ENCODE results near the gene CARD14. TPM values are rescaled to one million over a fixed set of nuclear protein-coding genes. Genes with fewer than 3 reads are reported as not detected.

The CARD14 gene
- total and polyA plus RNA-seq, 3 experiments from 2014 or later, result not detected

DNA sequence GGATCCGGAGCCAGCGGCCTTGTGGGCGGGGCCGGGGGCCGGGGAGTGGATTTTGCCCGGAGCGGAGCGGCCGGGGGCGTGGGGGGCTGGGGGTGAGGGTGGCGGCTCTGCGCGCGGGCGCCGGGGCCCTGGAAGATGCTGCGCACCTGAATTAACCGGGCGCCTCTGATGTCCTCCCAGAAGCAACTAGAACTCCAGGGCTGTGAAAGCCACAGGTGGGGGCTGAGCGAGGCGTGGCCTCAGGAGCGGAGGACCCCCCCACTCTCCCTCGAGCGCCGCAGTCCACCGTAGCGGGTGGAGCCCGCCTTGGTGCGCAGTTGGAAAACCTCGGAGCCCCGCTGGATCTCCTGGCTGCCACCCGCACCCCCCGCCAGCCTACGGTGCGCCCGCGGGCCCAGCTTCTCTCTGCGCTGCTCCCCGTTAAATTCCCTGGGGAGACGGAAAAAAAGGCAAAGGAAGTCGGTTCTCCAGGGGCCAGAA lies 50.9 kb downstream of the CARD14 start:
- Mint-ChIP-seq H3K9me3 (no peaks in the 10 kb centered on the region), H3K27ac (peak overlapping the region in 7 of 8 donors; percentile 60 to 95 (median 83)), H3K27me3 (no peaks in the 10 kb centered on the region), H3K36me3 (peaks cover 0 to 61% (median 20%) of the 10 kb centered on the region in 3 donors), H3K4me1 (peaks cover 42 to 65% (median 44%) of the 10 kb centered on the region in 3 donors), H3K4me3 (peak overlapping the region; percentile 76 to 89 (median 82))
- Histone ChIP-seq H3K27me3 (ENCODE audit: insufficient read depth, low read length, poor library complexity, severe bottlenecking) (no peaks in the 10 kb centered on the region), H3K9me3 (ENCODE audit: low read length) (no peaks in the 10 kb centered on the region), H3K4me3 (ENCODE audit: low read length) (peak overlapping the region; percentile 99), H3K4me1 (ENCODE audit: insufficient read depth, low read length) (peaks cover 31% of the 10 kb centered on the region), H3K36me3 (ENCODE audit: insufficient read depth, low read length) (peaks cover 7% of the 10 kb centered on the region), H3K27ac (ENCODE audit: low read depth, low read length) (peak overlapping the region; percentile 94)
- DNase-seq, result peak in 2 of 5 donors; percentile 16 to 17
- ChIA-PET POLR2A (no interaction called here), CTCF (interaction anchor here (1.3 kb wide), 1 partner anchor 19 kb away, joined by 3 read pairs; no protein-coding TSS in a partner anchor)

DNA sequence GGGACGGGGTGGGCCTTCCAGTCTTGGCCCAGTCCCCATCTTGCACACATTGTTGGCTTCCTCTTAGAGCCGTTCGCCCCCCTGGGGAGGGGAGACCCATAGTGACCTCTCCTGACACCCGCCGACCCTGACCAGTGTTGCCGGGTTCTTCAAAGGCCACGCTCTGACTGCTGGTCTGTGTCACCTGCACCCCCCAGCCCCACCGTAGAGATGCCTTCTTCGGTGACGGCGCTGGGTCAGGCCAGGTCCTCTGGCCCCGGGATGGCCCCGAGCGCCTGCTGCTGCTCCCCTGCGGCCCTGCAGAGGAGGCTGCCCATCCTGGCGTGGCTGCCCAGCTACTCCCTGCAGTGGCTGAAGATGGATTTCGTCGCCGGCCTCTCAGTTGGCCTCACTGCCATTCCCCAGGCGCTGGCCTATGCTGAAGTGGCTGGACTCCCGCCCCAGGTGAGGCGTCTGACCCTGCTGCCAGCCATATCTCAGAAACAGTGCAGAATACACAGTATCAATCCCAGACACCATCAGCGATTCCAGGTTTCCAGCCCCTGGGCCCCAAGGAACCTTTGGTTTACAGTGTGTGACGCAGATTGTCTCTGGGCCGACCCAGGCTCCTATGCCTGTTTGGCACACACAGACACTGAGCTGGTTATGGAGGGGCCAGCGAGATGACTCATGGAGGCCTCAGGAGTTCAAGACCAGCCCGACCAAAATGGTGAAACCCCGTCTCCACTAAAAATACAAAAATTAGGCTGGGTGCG lies 51.7 kb downstream of the CARD14 start:
- no peaks in the 10 kb centered on the region for H3K9me3 Mint-ChIP-seq
- H3K4me3 ChIP-seq (ENCODE audit: low read length), result no peak overlapping the region
- peaks cover 38 to 59% (median 40%) of the 10 kb centered on the region in 3 donors for H3K4me1 Mint-ChIP-seq
- ChIA-PET POLR2A (no interaction called here), CTCF (no interaction called here)
- H3K4me1 ChIP-seq (ENCODE audit: insufficient read depth, low read length), result peaks cover 31% of the 10 kb centered on the region
- H3K36me3 Mint-ChIP-seq, result peaks cover 0 to 62% (median 17%) of the 10 kb centered on the region in 3 donors
- H3K27me3 ChIP-seq (ENCODE audit: insufficient read depth, low read length, poor library complexity, severe bottlenecking), result no peaks in the 10 kb centered on the region
- no peaks in the 10 kb centered on the region for H3K9me3 ChIP-seq (ENCODE audit: low read length)
- peaks cover 0 to 1% of the 10 kb centered on the region in 2 donors for H3K27me3 Mint-ChIP-seq
- no peak overlapping the region for H3K27ac ChIP-seq (ENCODE audit: low read depth, low read length)
- peaks cover 3% of the 10 kb centered on the region for H3K36me3 ChIP-seq (ENCODE audit: insufficient read depth, low read length)
- H3K27ac Mint-ChIP-seq, result peak overlapping the region in 7 of 8 donors; percentile 43 to 95 (median 86)
- no peak for DNase-seq
- peak overlapping the region; percentile 76 to 89 (median 82) for H3K4me3 Mint-ChIP-seq

GRCh38 chr17:80222376-80223141 lies 52.7 kb downstream of the CARD14 start:
- Mint-ChIP-seq H3K27ac (peak overlapping the region in 3 of 8 donors; percentile 32 to 78 (median 61)), H3K9me3 (no peaks in the 10 kb centered on the region), H3K4me3 (peak overlapping the region; percentile 32 to 93 (median 67)), H3K27me3 (peaks cover 0 to 1% of the 10 kb centered on the region in 2 donors), H3K4me1 (peaks cover 32 to 51% (median 32%) of the 10 kb centered on the region in 3 donors), H3K36me3 (peaks cover 0 to 63% (median 11%) of the 10 kb centered on the region in 3 donors)
- Histone ChIP-seq H3K27me3 (ENCODE audit: insufficient read depth, low read length, poor library complexity, severe bottlenecking) (no peaks in the 10 kb centered on the region), H3K9me3 (ENCODE audit: low read length) (no peaks in the 10 kb centered on the region), H3K4me1 (ENCODE audit: insufficient read depth, low read length) (peaks cover 26% of the 10 kb centered on the region), H3K36me3 (ENCODE audit: insufficient read depth, low read length) (no peaks in the 10 kb centered on the region), H3K27ac (ENCODE audit: low read depth, low read length) (no peak overlapping the region), H3K4me3 (ENCODE audit: low read length) (no peak overlapping the region)
- CTCF ChIA-PET, result no interaction called here
- no peak for DNase-seq
- POLR2A ChIA-PET, result no interaction called here

DNA sequence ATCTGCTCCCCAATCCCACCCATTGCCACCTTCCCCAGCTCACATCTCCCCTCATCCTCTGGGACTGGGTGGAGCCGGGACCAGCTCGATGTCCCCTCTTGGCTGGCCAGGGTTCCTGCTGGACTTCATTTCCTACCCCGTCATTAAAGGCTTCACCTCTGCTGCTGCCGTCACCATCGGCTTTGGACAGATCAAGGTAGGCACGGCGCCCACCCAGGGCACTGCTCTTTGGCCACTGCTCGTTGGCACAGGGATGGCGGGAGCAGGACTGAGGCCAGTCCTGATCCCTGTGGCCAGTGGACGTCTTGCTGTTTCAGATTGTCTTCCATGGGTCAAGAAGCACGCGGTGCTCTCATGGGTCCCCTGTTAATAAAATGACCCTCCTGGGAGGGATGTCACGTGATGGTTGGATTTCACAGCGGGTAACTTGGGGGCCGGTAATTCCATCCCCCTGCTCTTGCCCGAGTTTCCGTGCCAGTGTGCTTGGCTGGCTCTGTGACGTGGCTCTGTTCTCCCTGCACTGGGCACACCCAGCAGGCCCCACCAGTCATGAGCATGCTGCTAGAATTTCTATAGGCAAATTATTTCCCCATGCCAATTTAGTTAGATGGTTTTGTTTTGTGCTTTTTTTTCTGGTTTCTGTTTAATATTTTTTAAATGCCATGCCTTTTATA lies 53.4 kb downstream of the CARD14 start:
- H3K4me3 ChIP-seq (ENCODE audit: low read length), result no peak overlapping the region
- ChIA-PET POLR2A (no interaction called here), CTCF (no interaction called here)
- H3K4me1 ChIP-seq (ENCODE audit: insufficient read depth, low read length), result peaks cover 18% of the 10 kb centered on the region
- H3K36me3 ChIP-seq (ENCODE audit: insufficient read depth, low read length), result no peaks in the 10 kb centered on the region
- Mint-ChIP-seq H3K4me3 (peak overlapping the region in 6 of 7 donors; percentile 32 to 93 (median 63)), H3K36me3 (peaks cover 0 to 63% (median 9%) of the 10 kb centered on the region in 3 donors), H3K4me1 (peaks cover 25 to 44% (median 27%) of the 10 kb centered on the region in 3 donors), H3K27me3 (peaks cover 0 to 1% of the 10 kb centered on the region in 2 donors), H3K27ac (peak overlapping the region in 5 of 8 donors; percentile 36 to 97 (median 77)), H3K9me3 (no peaks in the 10 kb centered on the region)
- H3K27ac ChIP-seq (ENCODE audit: low read depth, low read length), result no peak overlapping the region
- no peaks in the 10 kb centered on the region for H3K9me3 ChIP-seq (ENCODE audit: low read length)
- H3K27me3 ChIP-seq (ENCODE audit: insufficient read depth, low read length, poor library complexity, severe bottlenecking), result no peaks in the 10 kb centered on the region
- DNase-seq, result no peak

- H3K9me3 ChIP-seq (ENCODE audit: low read length), result no peaks in the 10 kb centered on the region
- H3K27ac ChIP-seq (ENCODE audit: low read depth, low read length), result no peak overlapping the region
- ChIA-PET POLR2A (no interaction called here), CTCF (no interaction called here)
- no peak overlapping the region for H3K4me3 ChIP-seq (ENCODE audit: low read length)
- DNase-seq, result no peak
- no peaks in the 10 kb centered on the region for H3K36me3 ChIP-seq (ENCODE audit: insufficient read depth, low read length)
- H3K4me1 Mint-ChIP-seq, result peaks cover 18 to 37% (median 20%) of the 10 kb centered on the region in 3 donors
- peaks cover 0 to 67% (median 9%) of the 10 kb centered on the region in 3 donors for H3K36me3 Mint-ChIP-seq
- no peaks in the 10 kb centered on the region for H3K9me3 Mint-ChIP-seq
- H3K27me3 ChIP-seq (ENCODE audit: insufficient read depth, low read length, poor library complexity, severe bottlenecking), result no peaks in the 10 kb centered on the region
- peaks cover 12% of the 10 kb centered on the region for H3K4me1 ChIP-seq (ENCODE audit: insufficient read depth, low read length)
- H3K27me3 Mint-ChIP-seq, result peaks cover 0 to 1% of the 10 kb centered on the region in 2 donors
- H3K27ac Mint-ChIP-seq, result peak overlapping the region in 6 of 8 donors; percentile 7 to 49 (median 38)
- peak overlapping the region in 2 of 7 donors; percentile 16 to 93 for H3K4me3 Mint-ChIP-seq
Measured at GRCh38 chr17:80223838-80224497, 54.1 kb downstream of the CARD14 start.

- H3K9me3 Mint-ChIP-seq, result no peaks in the 10 kb centered on the region
- Histone ChIP-seq H3K4me1 (ENCODE audit: insufficient read depth, low read length) (peaks cover 7% of the 10 kb centered on the region), H3K4me3 (ENCODE audit: low read length) (no peak overlapping the region), H3K9me3 (ENCODE audit: low read length) (no peaks in the 10 kb centered on the region), H3K27ac (ENCODE audit: low read depth, low read length) (no peak overlapping the region), H3K36me3 (ENCODE audit: insufficient read depth, low read length) (no peaks in the 10 kb centered on the region), H3K27me3 (ENCODE audit: insufficient read depth, low read length, poor library complexity, severe bottlenecking) (no peaks in the 10 kb centered on the region)
- ChIA-PET CTCF (no interaction called here), POLR2A (interaction anchor here (0.5 kb wide), 1 partner anchor 1607 kb away, joined by 4 read pairs; no protein-coding TSS in a partner anchor)
- no peak for DNase-seq
- peaks cover 0 to 66% (median 9%) of the 10 kb centered on the region in 3 donors for H3K36me3 Mint-ChIP-seq
- peaks cover 12 to 30% (median 15%) of the 10 kb centered on the region in 3 donors for H3K4me1 Mint-ChIP-seq
- peaks cover 0 to 1% of the 10 kb centered on the region in 2 donors for H3K27me3 Mint-ChIP-seq
- H3K4me3 Mint-ChIP-seq, result peak overlapping the region in 1 of 7 donors; percentile 52
- peak overlapping the region in 3 of 8 donors; percentile 10 to 45 (median 19) for H3K27ac Mint-ChIP-seq
Measured at GRCh38 chr17:80224683-80225082, 54.9 kb downstream of the CARD14 start.

DNA sequence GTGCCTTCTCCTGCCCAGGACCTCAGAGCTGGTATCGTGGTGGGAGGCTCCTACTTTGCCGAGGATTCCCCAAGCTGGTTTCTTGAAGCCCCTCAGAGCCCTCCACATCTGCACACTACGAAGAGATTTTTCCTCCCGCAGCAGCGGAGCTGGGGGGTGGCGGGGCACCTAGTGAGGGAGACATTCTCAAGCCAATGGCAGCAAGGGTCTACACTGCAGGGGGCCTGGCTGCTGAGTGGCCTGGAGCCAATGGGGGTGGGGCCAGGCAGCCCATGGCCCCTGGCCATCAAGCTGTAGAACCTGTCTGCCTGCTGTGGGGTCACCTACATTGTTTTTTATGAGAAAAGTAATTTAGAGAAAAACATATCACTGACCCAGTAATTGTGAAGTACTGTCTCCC lies 55.4 kb downstream of the CARD14 start:
- ChIA-PET CTCF (no interaction called here), POLR2A (interaction anchor here (0.5 kb wide), 1 partner anchor 1606 kb away, joined by 4 read pairs; no protein-coding TSS in a partner anchor)
- peaks cover 3 to 67% (median 10%) of the 10 kb centered on the region in 3 donors for H3K36me3 Mint-ChIP-seq
- H3K9me3 Mint-ChIP-seq, result no peaks in the 10 kb centered on the region
- H3K4me1 Mint-ChIP-seq, result peaks cover 12 to 30% (median 14%) of the 10 kb centered on the region in 3 donors
- Histone ChIP-seq H3K36me3 (ENCODE audit: insufficient read depth, low read length) (no peaks in the 10 kb centered on the region), H3K27ac (ENCODE audit: low read depth, low read length) (no peak overlapping the region), H3K4me3 (ENCODE audit: low read length) (no peak overlapping the region), H3K9me3 (ENCODE audit: low read length) (no peaks in the 10 kb centered on the region), H3K27me3 (ENCODE audit: insufficient read depth, low read length, poor library complexity, severe bottlenecking) (no peaks in the 10 kb centered on the region), H3K4me1 (ENCODE audit: insufficient read depth, low read length) (peaks cover 7% of the 10 kb centered on the region)
- H3K27ac Mint-ChIP-seq, result peak overlapping the region in 1 of 8 donors; percentile 41
- no peak overlapping the region for H3K4me3 Mint-ChIP-seq
- no peak for DNase-seq
- peaks cover 0 to 1% of the 10 kb centered on the region in 2 donors for H3K27me3 Mint-ChIP-seq
